ENCODE measurements around the gene ERG28.

DNA sequence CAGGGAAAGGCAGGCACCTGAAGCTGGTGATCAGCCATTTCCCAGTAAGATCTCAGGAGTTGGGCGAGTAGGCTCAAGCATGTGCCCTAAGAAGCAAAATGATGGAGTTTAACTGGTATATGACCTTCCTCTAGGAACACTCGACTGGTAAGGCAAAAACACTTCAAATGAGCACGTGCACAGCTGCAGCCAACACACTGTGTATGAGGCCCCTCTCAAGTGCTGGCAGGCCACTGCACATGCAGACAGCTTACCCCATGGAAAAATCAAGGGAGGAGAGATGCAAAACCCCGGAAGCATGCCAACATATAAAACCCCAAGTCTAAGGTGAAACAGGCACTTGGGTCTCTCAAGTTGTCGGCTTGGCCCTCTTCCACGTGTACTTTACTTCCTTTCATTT lies 39.6 kb upstream of the ERG28 start:
- TF ChIP-seq, protein P1, sequence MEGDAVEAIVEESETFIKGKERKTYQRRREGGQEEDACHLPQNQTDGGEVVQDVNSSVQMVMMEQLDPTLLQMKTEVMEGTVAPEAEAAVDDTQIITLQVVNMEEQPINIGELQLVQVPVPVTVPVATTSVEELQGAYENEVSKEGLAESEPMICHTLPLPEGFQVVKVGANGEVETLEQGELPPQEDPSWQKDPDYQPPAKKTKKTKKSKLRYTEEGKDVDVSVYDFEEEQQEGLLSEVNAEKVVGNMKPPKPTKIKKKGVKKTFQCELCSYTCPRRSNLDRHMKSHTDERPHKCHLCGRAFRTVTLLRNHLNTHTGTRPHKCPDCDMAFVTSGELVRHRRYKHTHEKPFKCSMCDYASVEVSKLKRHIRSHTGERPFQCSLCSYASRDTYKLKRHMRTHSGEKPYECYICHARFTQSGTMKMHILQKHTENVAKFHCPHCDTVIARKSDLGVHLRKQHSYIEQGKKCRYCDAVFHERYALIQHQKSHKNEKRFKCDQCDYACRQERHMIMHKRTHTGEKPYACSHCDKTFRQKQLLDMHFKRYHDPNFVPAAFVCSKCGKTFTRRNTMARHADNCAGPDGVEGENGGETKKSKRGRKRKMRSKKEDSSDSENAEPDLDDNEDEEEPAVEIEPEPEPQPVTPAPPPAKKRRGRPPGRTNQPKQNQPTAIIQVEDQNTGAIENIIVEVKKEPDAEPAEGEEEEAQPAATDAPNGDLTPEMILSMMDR (conservative IDR thresholded peaks at IDR 0.05; ENCODE audit: low read depth in 2 of 2), result no peak
- TF ChIP-seq EZH2 (IDR thresholded peaks at IDR 0.05; ENCODE audit: low read depth, unreplicated experiment) (no peak), NANOG (IDR thresholded peaks at IDR 0.05; ENCODE audit: borderline replicate concordance) (no peak), POLR2AphosphoS5 (IDR thresholded peaks at IDR 0.05; ENCODE audit: low read depth) (no peak), ZNF114 (CRISPR knock-in tag; IDR thresholded peaks at IDR 0.05) (no peak), CREB1 (CRISPR knock-in tag; IDR thresholded peaks at IDR 0.05; ENCODE audit: low read depth) (no peak), JUNB (IDR thresholded peaks at IDR 0.05; ENCODE audit: unreplicated experiment) (no peak)
- TF ChIP-seq, protein P2, sequence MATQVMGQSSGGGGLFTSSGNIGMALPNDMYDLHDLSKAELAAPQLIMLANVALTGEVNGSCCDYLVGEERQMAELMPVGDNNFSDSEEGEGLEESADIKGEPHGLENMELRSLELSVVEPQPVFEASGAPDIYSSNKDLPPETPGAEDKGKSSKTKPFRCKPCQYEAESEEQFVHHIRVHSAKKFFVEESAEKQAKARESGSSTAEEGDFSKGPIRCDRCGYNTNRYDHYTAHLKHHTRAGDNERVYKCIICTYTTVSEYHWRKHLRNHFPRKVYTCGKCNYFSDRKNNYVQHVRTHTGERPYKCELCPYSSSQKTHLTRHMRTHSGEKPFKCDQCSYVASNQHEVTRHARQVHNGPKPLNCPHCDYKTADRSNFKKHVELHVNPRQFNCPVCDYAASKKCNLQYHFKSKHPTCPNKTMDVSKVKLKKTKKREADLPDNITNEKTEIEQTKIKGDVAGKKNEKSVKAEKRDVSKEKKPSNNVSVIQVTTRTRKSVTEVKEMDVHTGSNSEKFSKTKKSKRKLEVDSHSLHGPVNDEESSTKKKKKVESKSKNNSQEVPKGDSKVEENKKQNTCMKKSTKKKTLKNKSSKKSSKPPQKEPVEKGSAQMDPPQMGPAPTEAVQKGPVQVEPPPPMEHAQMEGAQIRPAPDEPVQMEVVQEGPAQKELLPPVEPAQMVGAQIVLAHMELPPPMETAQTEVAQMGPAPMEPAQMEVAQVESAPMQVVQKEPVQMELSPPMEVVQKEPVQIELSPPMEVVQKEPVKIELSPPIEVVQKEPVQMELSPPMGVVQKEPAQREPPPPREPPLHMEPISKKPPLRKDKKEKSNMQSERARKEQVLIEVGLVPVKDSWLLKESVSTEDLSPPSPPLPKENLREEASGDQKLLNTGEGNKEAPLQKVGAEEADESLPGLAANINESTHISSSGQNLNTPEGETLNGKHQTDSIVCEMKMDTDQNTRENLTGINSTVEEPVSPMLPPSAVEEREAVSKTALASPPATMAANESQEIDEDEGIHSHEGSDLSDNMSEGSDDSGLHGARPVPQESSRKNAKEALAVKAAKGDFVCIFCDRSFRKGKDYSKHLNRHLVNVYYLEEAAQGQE (IDR thresholded peaks at IDR 0.05; ENCODE audit: unreplicated experiment), result no peak

All from GM23338 (cell line).